B cell (primary cell): ENCODE data around the gene MPDZ. TPM values are rescaled to one million over a fixed set of nuclear protein-coding genes. Genes with fewer than 3 reads are reported as not detected.

Experiments used
- ATAC-seq: fragments of 200-7000 bp; cut with Tn5 transposase; one replicate; pipeline ENCODE4 v1.10.0; 2021; ENCODE audit warnings: low read depth, mild to moderate bottlenecking, moderate number of reproducible peaks, moderate library complexity
- CTCF ChIA-PET: fragments of 350-600 bp; sonication (Branson Sonifier 250); formaldehyde crosslinking; loops from one replicate; lab custom pipeline; 2021; ENCODE audit warnings: antibody characterized with exemption, inconsistent platforms; lab: Charles Lee
- POLR2A ChIA-PET: fragments of 350-600 bp; sonication (Branson Sonifier 250); formaldehyde crosslinking; loops from one replicate; lab custom pipeline; 2021; ENCODE audit warnings: antibody characterized with exemption; lab: Charles Lee
- DNase-seq: peaks from one replicate; pipeline ENCODE4 v3.0.0; 2013
- H2AFZ ChIP-seq: 2 replicates; pipeline ENCODE4 v1.6.1; 2012; ENCODE audit warnings: mild to moderate bottlenecking, low read depth, low read length; ENCODE audit not compliant: insufficient read depth, poor library complexity, severe bottlenecking
- H3K27ac ChIP-seq, 2 donors: 1 replicate in 1 of 2; 2 replicates in 1 of 2; pipeline ENCODE4 v1.5.1; 2012 to 2013; ENCODE audit warnings: low read length in 2 of 2, mild to moderate bottlenecking in 2 of 2, moderate library complexity in 1 of 2
- H3K27me3 ChIP-seq, 4 experiments: fragments of 200-600 bp in 1 of 4; sonication (generic) in 1 of 4; replicated peaks in 1 of 4; 1 replicate in 2 of 4; 2 replicates in 2 of 4; pipeline versions ENCODE4 v1.6.1 to v1.7.0; 2013 to 2016; ENCODE audit warnings: low read length in 3 of 4, mild to moderate bottlenecking in 2 of 4, mixed read lengths in 1 of 4, moderate library complexity in 1 of 4; ENCODE audit not compliant: insufficient read depth in 4 of 4, control insufficient read depth in 3 of 4; ENCODE audit errors: control extremely low read depth in 1 of 4
- H3K36me3 ChIP-seq, 2 experiments: replicated peaks in 1 of 2; 1 replicate in 1 of 2; 2 replicates in 1 of 2; pipeline versions ENCODE4 v1.6.1 to v1.7.1; 2013; ENCODE audit warnings: low read length in 1 of 2; ENCODE audit not compliant: insufficient read depth in 2 of 2, control insufficient read depth in 1 of 2; ENCODE audit errors: control extremely low read depth in 1 of 2, extremely low read depth in 1 of 2
- H3K4me1 ChIP-seq, 2 donors: fragments of 200-600 bp in 1 of 2; sonication (generic) in 1 of 2; 1 replicate in 1 of 2; 2 replicates in 1 of 2; pipeline versions ENCODE4 v1.5.1 to v1.6.1; 2013 to 2017; ENCODE audit warnings: low read length in 2 of 2; ENCODE audit not compliant: control insufficient read depth in 2 of 2, insufficient read depth in 2 of 2
- H3K4me2 ChIP-seq: replicated peaks from 2 replicates; pipeline ENCODE3; 2012; ENCODE audit warnings: mild to moderate bottlenecking, low read depth, low read length; ENCODE audit not compliant: poor library complexity, severe bottlenecking
- H3K4me3 ChIP-seq, 5 experiments: fragments of 200-600 bp in 1 of 5; sonication (generic) in 1 of 5; 1 replicate in 3 of 5; 2 replicates in 2 of 5; pipeline versions ENCODE4 v1.5.1 to v1.7.0; 2011 to 2016; ENCODE audit warnings: low read length in 4 of 5, mild to moderate bottlenecking in 4 of 5, low read depth in 2 of 5, control low read depth in 1 of 5, moderate library complexity in 1 of 5; ENCODE audit not compliant: insufficient read depth in 1 of 5; ENCODE audit errors: control extremely low read depth in 1 of 5, extremely low read depth in 1 of 5
- H3K79me2 ChIP-seq: fragments of 200-600 bp; sonication (generic); one replicate; pipeline ENCODE4 v1.6.0; 2016; ENCODE audit warnings: low read length; ENCODE audit not compliant: control insufficient read depth, insufficient read depth
- H3K9ac ChIP-seq: fragments of 200-600 bp; sonication (generic); 2 replicates; pipeline ENCODE4 v1.6.1; 2017; ENCODE audit warnings: mild to moderate bottlenecking, low read length, moderate library complexity
- H3K9me3 ChIP-seq, 3 donors: one replicate each; pipeline versions ENCODE4 v1.6.1 to v1.7.1; 2013; ENCODE audit warnings: low read length in 2 of 3; ENCODE audit not compliant: control insufficient read depth in 2 of 3, insufficient read depth in 1 of 3; ENCODE audit errors: control extremely low read depth in 1 of 3
- H4K20me1 ChIP-seq: 2 replicates; pipeline ENCODE4 v1.6.0; 2012; ENCODE audit warnings: mild to moderate bottlenecking, low read length; ENCODE audit not compliant: insufficient read depth, control insufficient read depth, poor library complexity, severe bottlenecking
- H3K27ac Mint-ChIP-seq: one replicate; pipeline ENCODE4 v1.8.0; 2021; ENCODE audit warnings: mixed read lengths
- H3K27me3 Mint-ChIP-seq: one replicate; pipeline ENCODE4 v1.8.0; 2021; ENCODE audit warnings: mixed read lengths
- H3K4me1 Mint-ChIP-seq: one replicate; pipeline ENCODE4 v1.8.0; 2021; ENCODE audit warnings: mixed read lengths
- H3K4me3 Mint-ChIP-seq: one replicate; pipeline ENCODE4 v1.8.0; 2021; ENCODE audit warnings: mixed read lengths
- H3K9me3 Mint-ChIP-seq: one replicate; pipeline ENCODE4 v1.8.0; 2022; ENCODE audit warnings: mixed read lengths; ENCODE audit not compliant: insufficient read depth
- CTCF ChIP-seq: fragments of 200-600 bp; IDR thresholded peaks from one replicate; pipeline ENCODE4 v1.8.0; 2022; ENCODE audit warnings: antibody characterized with exemption, mild to moderate bottlenecking
- EZH2 ChIP-seq: IDR thresholded peaks from 2 replicates; pipeline ENCODE4 v1.6.1; 2012; ENCODE audit warnings: borderline replicate concordance, low read depth, mild to moderate bottlenecking, moderate library complexity, low read length; ENCODE audit not compliant: insufficient read depth, poor library complexity, severe bottlenecking
- WGBS: methylation state at CpG from one replicate; pipeline ENCODE4 v1.1.5; 2013; ENCODE audit warnings: missing lambda C conversion rate; ENCODE audit not compliant: insufficient coverage; 5-methylcytosine and 5-hydroxymethylcytosine counted together
- intact Hi-C: fragments of 100-400 bp; cut with micrococcal nuclease; formaldehyde crosslinking; loops from one replicate; pipeline ENCODE4 v1.10.0; 2022
- polyA plus RNA-seq: library from polyadenylated mRNA; depleted of rRNA; stranded (reverse); fragments of >200 nt; gene quantifications from 2 replicates; pipeline ENCODE4 v1.2.3, GENCODE V29; 2012
- total RNA-seq, 2 donors: library from RNA; stranded (reverse); fragments of 120-200 nt in 1 of 2; gene quantifications; 1 replicate in 1 of 2; 2 replicates in 1 of 2; pipeline versions ENCODE4 v1.2.3 to v1.2.4, GENCODE V29; 2013 to 2022

The MPDZ gene
- total and polyA plus RNA-seq, 2 donors (not counting 1 experiment from before 2014, with no cell fraction given) = not detected

- Mint-ChIP-seq H3K9me3 (no peaks in the 10 kb centered on the region), H3K27me3 (no peaks in the 10 kb centered on the region), H3K27ac (no peak overlapping the region), H3K4me3 (no peak overlapping the region), H3K4me1 (no peaks in the 10 kb centered on the region)
- ChIA-PET POLR2A (no interaction called here), CTCF (no interaction called here)
- no peaks in the 10 kb centered on the region for H3K27me3 ChIP-seq
- H3K4me3 ChIP-seq = no peak overlapping the region
- ATAC-seq (no peak), DNase-seq (no peak)
- no peak overlapping the region for H3K4me2 ChIP-seq
- no peaks in the 10 kb centered on the region for H3K79me2 ChIP-seq
- TF ChIP-seq CTCF = no peak
- TF ChIP-seq EZH2 = no peak
- no peak overlapping the region for H3K27ac ChIP-seq
- no CpG with 5 or more reads among the region's 2 CpGs for WGBS
- H2AFZ ChIP-seq = no peak overlapping the region
- H4K20me1 ChIP-seq = no peaks in the 10 kb centered on the region
- no peak overlapping the region for H3K9ac ChIP-seq
- H3K9me3 ChIP-seq = no peaks in the 10 kb centered on the region
- no peaks in the 10 kb centered on the region for H3K36me3 ChIP-seq
- intact Hi-C loops = no loop called here
- H3K4me1 ChIP-seq = no peaks in the 10 kb centered on the region
Observed at GRCh38 chr9:13083366-13083765, 196.1 kb downstream of the MPDZ start.

GRCh38 chr9:13082796-13083195 lies 196.7 kb downstream of the MPDZ start:
- H3K4me2 ChIP-seq = no peak overlapping the region
- intact Hi-C loops = no loop called here
- WGBS = no CpG with 5 or more reads among the region's 2 CpGs
- H3K9ac ChIP-seq = no peak overlapping the region
- H3K9me3 ChIP-seq = no peaks in the 10 kb centered on the region
- H2AFZ ChIP-seq = no peak overlapping the region
- H3K36me3 ChIP-seq = no peaks in the 10 kb centered on the region
- no peak overlapping the region for H3K27ac ChIP-seq
- ATAC-seq (no peak), DNase-seq (no peak)
- Mint-ChIP-seq H3K27me3 (no peaks in the 10 kb centered on the region), H3K27ac (no peak overlapping the region), H3K4me1 (no peaks in the 10 kb centered on the region), H3K4me3 (no peak overlapping the region), H3K9me3 (no peaks in the 10 kb centered on the region)
- no peaks in the 10 kb centered on the region for H4K20me1 ChIP-seq
- no peaks in the 10 kb centered on the region for H3K79me2 ChIP-seq
- POLR2A ChIA-PET = no interaction called here
- TF ChIP-seq CTCF (no peak), EZH2 (no peak)
- no peaks in the 10 kb centered on the region for H3K27me3 ChIP-seq
- H3K4me3 ChIP-seq = no peak overlapping the region
- CTCF ChIA-PET = no interaction called here
- no peaks in the 10 kb centered on the region for H3K4me1 ChIP-seq
